ENCODE measurements around the gene SIL1. TPM values are rescaled to one million over a fixed set of nuclear protein-coding genes. Genes with fewer than 3 reads are reported as not detected.
"Not testable (repeated sequence)": the region's sequence is repeated elsewhere in the genome, so short reads cannot be mapped to it uniquely, and the experiment has no call there.

SIL1 gene
- total RNA-seq, 1 experiment from 2014 or later = 22.0 TPM

DNA sequence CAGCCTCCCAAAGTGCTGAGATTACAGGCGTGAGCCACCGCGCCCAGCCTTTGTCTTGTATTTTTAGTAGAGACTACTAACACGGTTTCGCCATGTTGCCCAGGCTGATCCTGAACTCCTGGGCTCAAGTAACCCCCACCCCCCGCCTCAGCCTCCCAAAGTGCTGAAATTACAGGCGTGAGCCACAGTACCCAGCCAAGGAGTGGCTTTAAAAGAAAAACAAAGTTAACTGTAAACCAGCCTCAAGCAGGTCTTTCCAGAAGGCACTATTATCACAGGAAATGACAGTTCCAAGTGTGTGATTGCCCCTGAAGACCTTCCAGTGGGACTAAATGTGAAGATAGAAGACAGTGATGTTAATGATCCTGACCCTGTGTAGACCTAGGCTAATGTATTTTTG is 31.1 kb downstream of the SIL1 start:
- ChIA-PET CTCF (no interaction called here), POLR2A (ENCODE audit: low non-redundant PET) (no interaction called here)
- H3K9me3 ChIP-seq (ENCODE audit: low read depth, low read length, poor library complexity, severe bottlenecking) = peaks cover 2% of the 10 kb centered on the region
- no peak for TF ChIP-seq CTCF (conservative IDR thresholded peaks at IDR 0.05; ENCODE audit: low read depth, low read length)
- no peak for TF ChIP-seq EZH2 (IDR thresholded peaks at IDR 0.05; ENCODE audit: borderline replicate concordance, low read depth, low read length, poor library complexity, severe bottlenecking)
- H3K27ac ChIP-seq (ENCODE audit: low read depth, low read length, poor library complexity, severe bottlenecking) = no peak overlapping the region
- peaks cover 4% of the 10 kb centered on the region for H3K4me1 ChIP-seq (ENCODE audit: insufficient read depth, low read length, poor library complexity, severe bottlenecking)
- H3K36me3 ChIP-seq (ENCODE audit: insufficient read depth, low read length, poor library complexity, severe bottlenecking) = no peaks in the 10 kb centered on the region
- no peak for DNase-seq (ENCODE audit: low spot score)
- BruUV-seq (replicated peaks) = no TSS peak
- no peaks in the 10 kb centered on the region for H3K27me3 ChIP-seq (replicated peaks; ENCODE audit: insufficient read depth, low read depth, low read length, poor library complexity)
- intact Hi-C loops (cut with micrococcal nuclease; ENCODE audit: unreplicated experiment) = no loop called here
- no peak overlapping the region for H3K4me3 ChIP-seq (ENCODE audit: low read depth, low read length, poor library complexity, severe bottlenecking)

GRCh38 chr5:139164897-139165296 is 33.3 kb downstream of the SIL1 start:
- H3K4me3 ChIP-seq (ENCODE audit: low read depth, low read length, poor library complexity, severe bottlenecking); DNase-seq (ENCODE audit: low spot score); intact Hi-C loops (cut with micrococcal nuclease; ENCODE audit: unreplicated experiment); CTCF ChIA-PET; BruUV-seq (replicated peaks); H3K4me1 ChIP-seq (ENCODE audit: insufficient read depth, low read length, poor library complexity, severe bottlenecking); H3K36me3 ChIP-seq (ENCODE audit: insufficient read depth, low read length, poor library complexity, severe bottlenecking); H3K9me3 ChIP-seq (ENCODE audit: low read depth, low read length, poor library complexity, severe bottlenecking); H3K27me3 ChIP-seq (replicated peaks; ENCODE audit: insufficient read depth, low read depth, low read length, poor library complexity); POLR2A ChIA-PET (ENCODE audit: low non-redundant PET); H3K27ac ChIP-seq (ENCODE audit: low read depth, low read length, poor library complexity, severe bottlenecking): not testable (repeated sequence)

GRCh38 chr5:139164020-139164419 is 34.1 kb downstream of the SIL1 start:
- H3K27me3 ChIP-seq (replicated peaks; ENCODE audit: insufficient read depth, low read depth, low read length, poor library complexity) = no peaks in the 10 kb centered on the region
- no peak overlapping the region for H3K27ac ChIP-seq (ENCODE audit: low read depth, low read length, poor library complexity, severe bottlenecking)
- TF ChIP-seq CTCF (conservative IDR thresholded peaks at IDR 0.05; ENCODE audit: low read depth, low read length) = no peak
- TF ChIP-seq EZH2 (IDR thresholded peaks at IDR 0.05; ENCODE audit: borderline replicate concordance, low read depth, low read length, poor library complexity, severe bottlenecking) = no peak
- POLR2A ChIA-PET (ENCODE audit: low non-redundant PET) = no interaction called here
- intact Hi-C loops (cut with micrococcal nuclease; ENCODE audit: unreplicated experiment) = no loop called here
- H3K36me3 ChIP-seq (ENCODE audit: insufficient read depth, low read length, poor library complexity, severe bottlenecking) = no peaks in the 10 kb centered on the region
- CTCF ChIA-PET = no interaction called here
- H3K4me1 ChIP-seq (ENCODE audit: insufficient read depth, low read length, poor library complexity, severe bottlenecking) = peaks cover 4% of the 10 kb centered on the region
- BruUV-seq (replicated peaks) = no TSS peak
- no peak for DNase-seq (ENCODE audit: low spot score)
- H3K4me3 ChIP-seq (ENCODE audit: low read depth, low read length, poor library complexity, severe bottlenecking) = no peak overlapping the region
- no peaks in the 10 kb centered on the region for H3K9me3 ChIP-seq (ENCODE audit: low read depth, low read length, poor library complexity, severe bottlenecking)

- no TSS peak for BruUV-seq (replicated peaks)
- no peak for DNase-seq (ENCODE audit: low spot score)
- ChIA-PET POLR2A (ENCODE audit: low non-redundant PET) (no interaction called here), CTCF (interaction anchor here (0.6 kb wide), 1 partner anchor 569 kb away, joined by 4 read pairs; no protein-coding TSS in a partner anchor)
- Histone ChIP-seq H3K27me3 (replicated peaks; ENCODE audit: insufficient read depth, low read depth, low read length, poor library complexity) (no peaks in the 10 kb centered on the region), H3K4me1 (ENCODE audit: insufficient read depth, low read length, poor library complexity, severe bottlenecking) (no peaks in the 10 kb centered on the region), H3K9me3 (ENCODE audit: low read depth, low read length, poor library complexity, severe bottlenecking) (no peaks in the 10 kb centered on the region), H3K27ac (ENCODE audit: low read depth, low read length, poor library complexity, severe bottlenecking) (no peak overlapping the region), H3K4me3 (ENCODE audit: low read depth, low read length, poor library complexity, severe bottlenecking) (no peak overlapping the region), H3K36me3 (ENCODE audit: insufficient read depth, low read length, poor library complexity, severe bottlenecking) (no peaks in the 10 kb centered on the region)
- no peak for TF ChIP-seq EZH2 (IDR thresholded peaks at IDR 0.05; ENCODE audit: borderline replicate concordance, low read depth, low read length, poor library complexity, severe bottlenecking)
- TF ChIP-seq CTCF (conservative IDR thresholded peaks at IDR 0.05; ENCODE audit: low read depth, low read length) = no peak
- intact Hi-C loops (cut with micrococcal nuclease; ENCODE audit: unreplicated experiment) = no loop called here
These were observed 35.7 kb downstream of the SIL1 start for GRCh38 chr5:139162448-139162847.
